ENCODE results near the gene PARN. TPM values are rescaled to one million over a fixed set of nuclear protein-coding genes. Genes with fewer than 3 reads are reported as not detected.
A peak's percentile ranks its signal among the peaks of the same experiment; 100 is the strongest.

The PARN gene
- total and polyA plus RNA-seq, 2 of the 8 experiments (the other 6 are each of a cell fraction or from before 2014, with no cell fraction given), result 24.5 to 44.6 TPM

GRCh38 chr16:14629919-14630619 lies at the start of gene PARN (continued):
- peak; percentile 17; the same call in 1 of the 2 replicates for TF ChIP-seq ATF3 (IDR thresholded peaks at IDR 0.05; ENCODE audit: insufficient read depth, low read depth, low read length)
- TF ChIP-seq, protein P1, sequence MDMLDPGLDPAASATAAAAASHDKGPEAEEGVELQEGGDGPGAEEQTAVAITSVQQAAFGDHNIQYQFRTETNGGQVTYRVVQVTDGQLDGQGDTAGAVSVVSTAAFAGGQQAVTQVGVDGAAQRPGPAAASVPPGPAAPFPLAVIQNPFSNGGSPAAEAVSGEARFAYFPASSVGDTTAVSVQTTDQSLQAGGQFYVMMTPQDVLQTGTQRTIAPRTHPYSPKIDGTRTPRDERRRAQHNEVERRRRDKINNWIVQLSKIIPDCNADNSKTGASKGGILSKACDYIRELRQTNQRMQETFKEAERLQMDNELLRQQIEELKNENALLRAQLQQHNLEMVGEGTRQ (IDR thresholded peaks at IDR 0.05; ENCODE audit: low read length), result no peak
- no peak for TF ChIP-seq RXRA (IDR thresholded peaks at IDR 0.05; ENCODE audit: insufficient read depth, low read depth, low read length)
- TF ChIP-seq JUN (IDR thresholded peaks at IDR 0.05; ENCODE audit: low read depth, low read length), result no peak
- no peak for TF ChIP-seq RAD21 (IDR thresholded peaks at IDR 0.05 in 1 of 2, conservative IDR thresholded peaks at IDR 0.05 in 1 of 2; ENCODE audit: low read depth in 2 of 2, low read length in 2 of 2)
- no peak for TF ChIP-seq FOSL1 (IDR thresholded peaks at IDR 0.05; ENCODE audit: insufficient read depth, low read depth, low read length)
- TF ChIP-seq TCF12 (IDR thresholded peaks at IDR 0.05; ENCODE audit: low read depth, low read length), result no peak
- TF ChIP-seq TAF7 (optimal IDR thresholded peaks at IDR 0.05; ENCODE audit: borderline replicate concordance, low read depth, low read length), result peak; percentile 73
- peak; percentile 77 for TF ChIP-seq NRF1 (IDR thresholded peaks at IDR 0.05; ENCODE audit: low read depth, low read length)
- no peak for TF ChIP-seq HDAC6 (IDR thresholded peaks at IDR 0.05; ENCODE audit: low read depth, low read length)
- peak; percentile 83 for TF ChIP-seq SRF (IDR thresholded peaks at IDR 0.05; ENCODE audit: low read depth, low read length)
